ENCODE data around the gene WBP1L. TPM values are rescaled to one million over a fixed set of nuclear protein-coding genes. Genes with fewer than 3 reads are reported as not detected.
"Not testable (repeated sequence)": the region's sequence is repeated elsewhere in the genome, so short reads cannot be mapped to it uniquely, and the experiment has no call there.

WBP1L gene
- polyA plus RNA-seq, 1 experiment, result 27.6 TPM

- no peak for DNase-seq (ENCODE audit: low read depth, low spot score)
- POLR2A ChIA-PET, result no interaction called here
- H3K4me3 ChIP-seq (ENCODE audit: low read depth, low read length), result no peak overlapping the region
These were observed 8.6 kb upstream of the WBP1L start for GRCh38 chr10:102735065-102735562.

GRCh38 chr10:102738692-102739121, 5.0 kb upstream of the WBP1L start:
- no peak for TF ChIP-seq CTCF (IDR thresholded peaks at IDR 0.05; ENCODE audit: low read depth, low read length)
- DNase-seq (ENCODE audit: low read depth, low spot score), result no peak
- no peak overlapping the region for H3K4me3 ChIP-seq (ENCODE audit: low read depth, low read length)
- no peaks in the 10 kb centered on the region for H3K9me3 ChIP-seq (ENCODE audit: control insufficient read depth, insufficient read depth, low read length)
- no peak overlapping the region for H3K27ac ChIP-seq (ENCODE audit: low read depth, low read length)
- H3K27me3 ChIP-seq (ENCODE audit: control insufficient read depth, insufficient read depth, low read length), result no peaks in the 10 kb centered on the region
- ChIA-PET POLR2A (no interaction called here), CTCF (no interaction called here)

More at GRCh38 chr10:102735065-102735562, 8.6 kb upstream of the WBP1L start:
- Histone ChIP-seq H3K9me3 (ENCODE audit: control insufficient read depth, insufficient read depth, low read length) (no peaks in the 10 kb centered on the region), H3K27ac (ENCODE audit: low read depth, low read length) (no peak overlapping the region), H3K27me3 (ENCODE audit: control insufficient read depth, insufficient read depth, low read length) (no peaks in the 10 kb centered on the region)
- no peak for TF ChIP-seq CTCF (IDR thresholded peaks at IDR 0.05; ENCODE audit: low read depth, low read length)
- CTCF ChIA-PET, result interaction anchor here (1.6 kb wide), 1 partner anchor 166 kb away, joined by 6 read pairs; no protein-coding TSS in a partner anchor

- Histone ChIP-seq H3K4me3 (ENCODE audit: low read depth, low read length) (no peak overlapping the region), H3K27ac (ENCODE audit: low read depth, low read length) (no peak overlapping the region), H3K9me3 (ENCODE audit: control insufficient read depth, insufficient read depth, low read length) (no peaks in the 10 kb centered on the region), H3K27me3 (ENCODE audit: control insufficient read depth, insufficient read depth, low read length) (no peaks in the 10 kb centered on the region)
- DNase-seq (ENCODE audit: low read depth, low spot score), result no peak
- POLR2A ChIA-PET, result interaction anchor here (0.7 kb wide), 1 partner anchor 71 kb away, joined by 3 read pairs; no protein-coding TSS in a partner anchor
- CTCF ChIA-PET, result interaction anchor here (1.4 to 2.9 kb wide), 2 partner anchors 13 to 161 kb away, joined by 4 to 9 read pairs; no protein-coding TSS in a partner anchor
- TF ChIP-seq CTCF (IDR thresholded peaks at IDR 0.05; ENCODE audit: low read depth, low read length), result no peak
These were observed 3.5 kb upstream of the WBP1L start for GRCh38 chr10:102740229-102740628.

DNA sequence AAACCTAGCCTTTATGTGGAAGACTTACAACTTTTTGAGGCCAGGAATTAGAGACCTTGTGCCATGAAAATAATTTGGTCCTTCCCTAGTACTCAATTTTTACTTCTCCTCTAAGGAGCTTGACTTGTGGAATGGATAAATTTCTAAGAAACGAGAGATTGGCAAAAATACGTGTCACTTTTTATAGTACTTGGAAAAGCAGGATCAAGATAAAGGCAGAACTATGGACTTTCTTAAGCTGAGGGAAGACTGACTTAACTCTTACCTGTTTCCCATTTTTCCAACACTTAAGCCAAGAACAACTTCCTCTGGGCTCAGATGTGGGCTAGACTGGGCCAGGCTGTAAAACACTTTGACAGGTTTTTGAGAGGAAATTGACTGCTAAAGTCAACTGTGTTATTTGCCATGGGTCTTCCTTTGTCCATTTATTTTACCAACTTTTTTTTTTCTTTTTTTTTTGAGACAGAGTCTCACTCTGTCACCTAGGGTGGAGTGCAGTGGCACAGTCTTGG, 2.0 kb upstream of the WBP1L start:
- Histone ChIP-seq H3K27ac (ENCODE audit: low read depth, low read length) (no peak overlapping the region), H3K4me3 (ENCODE audit: low read depth, low read length) (no peak overlapping the region), H3K27me3 (ENCODE audit: control insufficient read depth, insufficient read depth, low read length) (no peaks in the 10 kb centered on the region), H3K9me3 (ENCODE audit: control insufficient read depth, insufficient read depth, low read length) (no peaks in the 10 kb centered on the region)
- DNase-seq (ENCODE audit: low read depth, low spot score), result no peak
- POLR2A ChIA-PET, result interaction anchor here (1.2 kb wide), 1 partner anchor 28 kb away, joined by 3 read pairs; the partner anchor contains the start of genes ARL3 and SFXN2
- no peak for TF ChIP-seq CTCF (IDR thresholded peaks at IDR 0.05; ENCODE audit: low read depth, low read length)
- CTCF ChIA-PET, result interaction anchor here (1.4 to 2.9 kb wide), 2 partner anchors 12 to 160 kb away, joined by 7 to 9 read pairs; no protein-coding TSS in a partner anchor

- H3K27me3 ChIP-seq (ENCODE audit: control insufficient read depth, insufficient read depth, low read length); H3K4me3 ChIP-seq (ENCODE audit: low read depth, low read length); H3K9me3 ChIP-seq (ENCODE audit: control insufficient read depth, insufficient read depth, low read length); H3K27ac ChIP-seq (ENCODE audit: low read depth, low read length); DNase-seq (ENCODE audit: low read depth, low spot score): not testable (repeated sequence)
- CTCF ChIA-PET, result interaction anchor here (1.4 to 2.9 kb wide), 2 partner anchors 11 to 159 kb away, joined by 7 to 9 read pairs; no protein-coding TSS in a partner anchor
- POLR2A ChIA-PET, result interaction anchor here (0.6 kb wide), 1 partner anchor 113 kb away, joined by 3 read pairs; no protein-coding TSS in a partner anchor
These were observed 1.4 kb upstream of the WBP1L start for GRCh38 chr10:102742313-102742712.
